Activated gamma-delta T cell treated with anti-CD3 and anti-CD28 coated beads, Interleukin-2, amount 50 U/mL, for 16 hours (primary cell): Measurements from ENCODE around the gene KNOP1.
"Not testable (repeated sequence)": the region's sequence is repeated elsewhere in the genome, so short reads cannot be mapped to it uniquely, and the experiment has no call there.

Source experiments
- DNase-seq: peaks from one replicate; pipeline ENCODE4 v3.0.0-alpha.2; 2020; ENCODE audit warnings: low read depth

KNOP1 gene

DNA sequence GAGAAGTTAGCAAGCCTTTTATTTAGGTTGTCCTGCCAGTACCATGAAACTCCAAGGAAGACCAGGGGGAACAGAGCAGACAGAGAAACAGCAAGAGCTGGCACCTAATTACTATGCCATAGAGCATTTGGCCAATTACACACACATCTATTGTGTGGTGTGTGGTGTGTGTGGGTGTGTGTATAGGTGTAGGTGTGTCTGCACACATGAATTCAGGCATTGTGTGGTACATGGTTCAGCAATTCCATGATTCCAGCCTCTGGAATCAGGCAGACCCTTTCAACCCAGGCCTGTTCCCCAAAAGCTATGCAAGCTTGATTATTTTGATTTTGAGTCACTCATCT is 25.8 kb upstream of the KNOP1 start:
- no peak for DNase-seq

DNA sequence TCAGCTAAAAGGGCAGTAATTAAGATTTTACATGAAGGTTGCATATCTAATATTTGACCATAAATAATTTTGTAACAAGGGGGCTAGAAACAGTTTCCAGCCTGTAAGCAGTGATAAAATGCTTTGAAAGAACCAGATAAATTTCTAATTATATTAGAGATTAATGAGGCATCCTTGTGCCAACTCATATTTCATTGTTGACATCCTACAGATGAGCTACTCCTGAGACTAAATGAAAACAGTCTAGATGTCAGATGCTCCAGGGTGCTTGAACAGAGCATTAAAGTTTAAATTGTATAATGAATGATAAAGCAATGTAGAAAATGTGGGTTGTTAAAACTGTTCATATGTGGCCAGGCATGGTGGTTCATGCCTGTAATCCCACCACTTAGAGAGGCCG is 23.3 kb upstream of the KNOP1 start:
- DNase-seq: no peak

DNA sequence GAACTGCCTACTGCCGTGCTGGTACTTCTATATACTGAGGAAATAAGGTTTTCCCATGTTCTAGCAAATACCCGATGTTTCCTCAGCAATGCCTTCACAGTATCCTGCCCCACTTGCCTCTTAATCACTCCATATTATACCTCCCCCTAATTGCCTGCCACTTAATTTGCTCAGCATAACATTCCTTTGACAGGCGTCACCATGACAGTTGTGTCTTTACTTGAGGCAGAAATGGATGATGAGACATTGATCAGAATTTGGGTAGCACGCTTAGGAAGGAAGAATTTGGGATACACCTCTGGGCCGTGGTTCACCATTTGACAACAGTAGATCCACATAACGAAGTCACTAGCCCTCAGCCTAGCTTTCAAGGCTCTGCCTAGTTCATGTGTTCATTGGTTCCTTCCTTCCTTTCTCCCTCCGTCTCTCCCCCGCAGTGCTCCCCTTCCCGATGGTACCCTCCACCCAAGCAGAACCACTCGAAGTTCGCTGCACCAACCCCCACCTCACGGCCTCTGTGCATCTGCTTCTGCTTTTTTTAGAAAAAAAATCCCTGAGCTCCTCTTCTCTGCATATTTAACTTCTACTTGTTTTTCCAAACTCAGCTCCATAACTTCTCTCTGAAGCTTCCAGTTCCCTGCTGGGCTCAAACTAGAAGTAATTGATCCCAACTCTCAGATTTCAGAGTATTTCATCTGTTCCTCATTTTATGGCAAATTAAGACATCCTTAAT is 19.4 kb upstream of the KNOP1 start:
- DNase-seq: no peak

DNA sequence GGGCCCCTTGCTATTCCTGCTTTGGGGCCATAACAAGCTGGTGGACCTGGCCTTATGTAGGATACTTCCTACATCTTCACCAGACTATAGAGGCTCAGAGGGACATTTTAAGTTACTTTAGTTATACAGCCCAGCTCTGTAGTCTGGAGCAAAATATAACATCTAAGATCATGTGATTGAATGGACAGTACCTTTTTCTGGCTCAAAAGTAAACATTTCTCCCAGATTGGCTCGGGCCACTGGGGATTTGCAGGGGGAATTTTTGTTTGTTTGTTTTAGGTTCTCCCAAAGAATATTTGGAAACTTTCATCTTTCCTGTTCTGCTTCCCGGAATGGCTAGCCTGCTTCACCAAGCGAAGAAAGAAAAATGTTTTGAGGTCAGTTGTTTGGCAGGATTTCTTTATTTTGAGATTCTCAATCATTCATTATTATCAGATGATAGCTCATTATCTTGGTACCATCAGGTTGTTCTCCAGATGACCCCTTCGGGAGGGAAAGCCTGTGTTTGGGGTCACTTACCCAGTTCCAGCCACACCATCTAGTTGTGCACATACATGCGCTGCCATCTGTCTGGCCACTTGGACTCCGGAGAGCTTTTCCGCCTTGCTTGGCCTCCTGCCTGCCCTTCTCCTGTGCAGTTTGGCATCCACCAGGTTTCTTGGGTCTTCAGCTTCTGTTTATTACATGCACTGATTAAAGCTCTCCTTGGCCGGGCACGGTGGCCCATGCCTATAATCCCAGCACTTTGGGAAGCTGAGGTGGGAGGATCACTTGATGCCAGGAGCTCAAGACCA is 17.2 kb upstream of the KNOP1 start:
- no peak for DNase-seq

DNA sequence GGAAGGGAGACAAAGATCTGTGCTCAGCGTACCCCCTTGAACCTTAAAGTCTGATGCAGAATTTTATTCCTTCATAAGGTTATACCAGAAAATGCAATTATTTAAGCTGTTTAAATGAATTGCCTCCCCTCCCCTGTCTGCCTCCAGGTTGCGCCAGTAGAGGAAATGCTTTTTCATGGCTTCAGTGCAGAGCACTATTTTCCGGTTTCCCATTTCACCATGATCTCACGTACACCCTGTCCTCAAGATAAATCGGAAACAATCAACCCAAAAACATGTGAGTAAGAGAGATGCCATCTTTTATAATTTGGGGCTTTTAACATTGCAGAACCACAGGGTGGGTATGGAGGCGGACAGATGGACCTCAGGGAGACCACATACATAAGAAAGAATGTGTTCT is 15.5 kb upstream of the KNOP1 start:
- DNase-seq: no peak

DNA sequence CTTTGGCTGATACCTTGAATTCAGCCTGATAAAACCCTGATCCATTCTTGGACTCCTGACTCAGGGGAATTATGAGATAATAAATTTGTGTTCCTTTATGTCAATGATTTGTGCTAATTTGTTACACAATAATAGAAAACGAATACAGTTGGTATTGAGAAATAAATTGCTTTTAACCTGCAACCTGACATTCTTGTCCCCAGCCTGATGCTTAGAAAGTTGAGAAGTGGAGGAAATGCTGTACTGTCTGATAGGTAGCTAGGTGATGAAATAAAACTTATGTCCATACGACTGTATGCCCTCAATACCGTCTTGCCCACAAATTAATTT is 10.6 kb upstream of the KNOP1 start:
- DNase-seq: no peak

DNA sequence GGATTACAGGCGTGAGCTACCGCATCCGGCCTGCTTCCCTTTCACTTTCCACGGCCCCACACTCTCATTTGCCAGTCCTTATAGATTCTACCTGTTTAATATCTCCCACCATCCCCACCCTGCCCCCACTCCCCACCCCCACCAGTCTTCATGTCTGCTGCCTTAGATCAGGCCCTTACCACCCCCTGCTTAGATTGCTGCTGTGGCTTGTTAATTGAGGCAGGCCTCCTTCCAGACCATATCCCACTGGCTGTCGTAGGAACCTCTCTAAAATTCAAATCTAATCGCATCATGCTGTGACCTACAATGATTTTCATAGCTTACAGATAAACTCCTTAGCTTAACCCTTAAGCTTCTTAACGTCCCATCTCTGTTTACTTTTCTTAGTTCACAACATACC is 5.0 kb upstream of the KNOP1 start:
- no peak for DNase-seq

DNA sequence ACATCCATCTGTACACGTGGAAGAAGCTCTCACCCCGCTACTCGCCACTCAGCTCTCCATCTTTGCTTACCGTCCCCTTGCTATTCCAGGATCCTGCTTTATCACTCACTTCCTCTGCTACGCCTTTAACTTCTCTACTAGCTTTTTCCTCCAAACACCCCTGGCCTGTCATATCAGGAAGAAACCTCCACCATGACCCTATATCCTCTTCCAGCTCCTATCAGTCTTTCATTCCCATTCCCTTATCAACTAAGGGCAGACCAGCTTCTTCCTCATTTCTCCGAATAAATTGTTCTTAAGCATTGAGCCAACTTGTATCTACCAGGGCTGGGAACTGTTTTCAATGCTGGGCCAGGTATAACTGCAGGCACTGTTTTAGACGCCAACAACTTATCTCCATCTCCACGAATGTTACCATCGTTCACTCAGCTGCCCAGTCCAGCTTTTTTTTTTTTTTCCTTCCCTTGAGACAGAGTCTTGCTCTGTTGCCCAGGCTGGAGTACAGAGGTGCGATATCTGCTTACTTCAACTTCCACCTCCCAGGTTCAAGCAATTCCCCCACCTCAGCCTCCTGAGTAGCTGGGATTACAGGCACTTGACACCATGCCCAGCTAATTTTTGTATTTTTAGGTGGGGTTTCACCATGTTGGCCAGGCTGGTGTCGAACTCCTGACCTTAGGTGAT is 4.4 kb upstream of the KNOP1 start:
- DNase-seq: no peak

DNA sequence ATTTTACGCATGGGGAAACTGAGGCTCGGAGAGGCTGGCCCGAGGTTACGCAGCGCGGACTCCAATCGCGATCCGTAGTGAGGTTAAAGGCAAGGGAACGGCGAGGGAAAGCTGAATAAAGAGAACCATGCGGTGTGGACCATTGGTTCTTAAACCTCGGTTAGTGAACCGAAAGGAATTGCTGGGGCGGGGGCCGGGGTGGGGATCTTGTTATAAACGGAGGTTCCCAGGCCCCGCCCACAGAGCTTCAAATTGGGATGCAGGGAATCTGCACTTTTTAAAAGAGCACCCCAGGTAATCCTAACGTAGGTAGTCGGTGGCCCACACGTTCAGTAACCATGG is 568 bp upstream of the KNOP1 start:
- no peak for DNase-seq

DNA sequence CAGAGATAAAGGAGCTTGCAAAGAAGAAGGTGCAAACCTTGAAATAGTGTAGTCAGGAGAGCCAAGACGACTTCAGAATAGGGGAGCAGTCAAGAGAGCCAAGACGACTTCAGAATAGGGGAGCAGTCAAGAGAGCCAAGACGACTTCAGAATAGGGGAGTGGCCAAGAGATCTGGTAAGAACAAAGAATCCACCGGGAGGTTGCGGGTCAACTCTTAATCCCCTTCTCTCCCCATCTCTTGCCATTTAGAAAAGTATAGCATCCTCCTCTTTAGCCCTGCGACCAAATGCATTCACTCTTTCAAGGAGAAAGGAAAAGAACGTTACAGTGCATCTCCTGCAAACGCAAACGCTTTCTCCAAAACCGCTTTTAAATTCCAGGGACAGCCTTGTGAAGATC is 713 bp downstream of the KNOP1 start:
- DNase-seq: no peak

DNA sequence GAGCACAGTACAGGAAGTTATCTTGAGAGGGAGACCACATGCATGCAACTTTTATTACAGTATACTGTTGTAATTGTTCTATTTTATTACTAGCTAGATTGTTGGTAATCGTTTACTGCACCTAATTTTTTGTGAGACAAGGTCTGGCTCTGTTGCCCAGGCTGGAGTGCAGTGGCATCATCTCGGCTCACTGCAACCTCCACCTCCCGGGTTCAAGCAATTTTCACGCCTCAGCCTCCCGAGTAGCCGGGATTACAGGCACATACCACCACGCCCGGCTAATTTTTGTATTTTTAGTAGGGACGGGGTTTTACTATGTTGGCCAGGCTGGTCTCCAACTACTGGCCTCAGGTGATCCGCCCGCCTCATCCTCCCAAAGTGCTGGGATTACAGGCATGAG is 1.3 kb downstream of the KNOP1 start:
- DNase-seq: not testable (repeated sequence)

DNA sequence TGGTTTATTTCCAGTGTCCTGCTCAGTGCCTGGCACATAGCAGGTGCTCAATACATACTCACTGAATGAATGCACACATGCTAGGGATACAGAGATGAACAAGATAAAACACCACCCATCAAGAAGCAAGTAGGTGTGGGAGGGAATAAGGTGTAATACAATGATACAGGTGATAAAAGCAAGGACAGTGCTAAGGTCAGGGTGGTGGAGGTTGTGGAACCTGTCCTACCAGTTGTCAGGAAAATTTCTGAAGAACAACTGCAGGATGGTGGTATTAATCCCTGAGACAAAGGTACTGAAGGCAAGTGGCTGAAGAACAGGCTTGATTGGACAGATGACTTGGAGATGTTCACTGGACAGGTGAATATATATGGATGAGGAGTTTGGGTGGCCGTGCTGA is 1.8 kb downstream of the KNOP1 start:
- DNase-seq: no peak

DNA sequence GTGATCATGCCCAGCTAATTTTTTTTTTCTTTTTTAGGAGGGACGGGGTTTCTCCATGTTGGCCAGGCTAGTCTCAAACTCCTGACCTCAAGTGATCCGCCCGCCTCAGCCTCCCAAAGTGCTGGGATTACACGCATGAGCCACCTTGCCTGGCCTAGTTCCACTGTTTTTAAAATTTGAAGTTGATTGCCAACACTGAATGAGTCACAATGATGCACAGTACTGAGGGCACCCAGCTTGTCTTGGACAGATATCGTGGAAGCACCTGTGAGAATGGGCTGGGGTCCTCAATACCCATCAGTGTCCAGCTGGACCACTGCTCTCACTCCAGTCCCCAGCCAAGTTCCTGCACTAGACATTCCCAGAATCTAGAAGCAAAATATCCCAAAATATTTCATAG is 2.5 kb downstream of the KNOP1 start:
- no peak for DNase-seq

DNA sequence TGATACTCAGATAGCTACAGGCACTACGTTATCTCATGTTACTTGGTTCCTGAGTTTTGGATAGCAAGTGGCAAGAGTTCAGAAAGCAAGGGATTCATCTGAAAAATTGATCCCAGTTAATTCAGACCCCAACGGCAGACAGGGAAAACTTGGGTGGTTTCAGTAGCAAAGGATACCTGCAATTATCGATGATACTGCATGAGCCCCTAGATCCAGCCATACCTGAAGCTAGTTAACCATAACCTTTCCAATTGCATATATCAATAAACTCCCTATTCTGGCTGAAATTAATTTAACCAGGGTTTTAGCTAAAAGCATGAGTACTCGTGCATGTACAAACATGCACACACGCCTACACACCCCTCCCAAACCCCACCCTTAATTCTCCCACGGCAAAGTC is 4.3 kb downstream of the KNOP1 start:
- DNase-seq: no peak

DNA sequence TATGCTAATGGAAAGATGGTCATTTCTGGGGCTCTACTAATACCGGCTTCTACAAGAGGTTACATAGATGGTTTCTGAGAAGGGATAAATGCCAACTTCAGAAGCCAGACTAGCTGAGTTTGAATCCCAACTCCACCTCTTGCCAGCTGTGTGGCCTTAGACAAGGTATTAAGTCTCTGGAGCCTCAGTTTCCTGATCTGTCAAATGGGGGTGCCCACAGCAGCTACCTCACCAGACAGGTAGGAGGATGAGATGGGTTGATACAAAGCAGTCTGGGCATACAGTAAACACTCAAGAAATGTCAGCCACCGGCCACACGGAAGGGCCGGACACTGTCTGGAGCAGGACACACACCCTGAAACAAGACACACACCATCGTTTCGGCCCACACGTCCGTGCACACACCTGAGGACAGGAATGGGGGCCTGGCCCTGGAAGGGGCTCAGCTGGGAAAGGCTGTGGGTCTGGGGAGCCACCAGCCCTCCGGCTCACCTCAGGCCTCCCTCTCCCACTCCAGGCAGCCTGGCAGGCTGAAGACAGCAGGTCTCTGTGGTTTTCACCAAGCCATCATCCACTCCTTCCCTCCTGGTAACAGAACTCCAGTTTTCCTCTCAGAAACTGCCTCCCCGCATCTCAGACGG is 5.5 kb downstream of the KNOP1 start:
- DNase-seq: no peak

DNA sequence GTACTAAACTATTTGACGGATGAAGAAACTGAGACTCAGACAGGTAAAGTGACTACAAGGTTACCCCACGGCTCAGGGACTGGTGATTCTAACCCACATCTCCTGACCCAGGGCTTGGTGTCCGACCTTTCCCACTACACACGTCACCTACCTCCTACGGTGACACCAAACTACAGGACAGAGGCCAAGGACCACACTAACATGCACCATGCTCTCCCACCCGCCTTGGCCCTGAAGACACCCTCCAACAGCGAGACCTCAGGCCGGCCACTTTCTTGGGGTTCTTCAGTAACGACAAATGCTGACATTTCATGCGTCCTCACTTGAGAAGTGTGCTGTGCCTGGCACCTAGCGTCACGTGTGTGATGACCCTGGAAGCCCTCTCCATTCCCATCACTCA is 6.4 kb downstream of the KNOP1 start:
- DNase-seq: no peak

DNA sequence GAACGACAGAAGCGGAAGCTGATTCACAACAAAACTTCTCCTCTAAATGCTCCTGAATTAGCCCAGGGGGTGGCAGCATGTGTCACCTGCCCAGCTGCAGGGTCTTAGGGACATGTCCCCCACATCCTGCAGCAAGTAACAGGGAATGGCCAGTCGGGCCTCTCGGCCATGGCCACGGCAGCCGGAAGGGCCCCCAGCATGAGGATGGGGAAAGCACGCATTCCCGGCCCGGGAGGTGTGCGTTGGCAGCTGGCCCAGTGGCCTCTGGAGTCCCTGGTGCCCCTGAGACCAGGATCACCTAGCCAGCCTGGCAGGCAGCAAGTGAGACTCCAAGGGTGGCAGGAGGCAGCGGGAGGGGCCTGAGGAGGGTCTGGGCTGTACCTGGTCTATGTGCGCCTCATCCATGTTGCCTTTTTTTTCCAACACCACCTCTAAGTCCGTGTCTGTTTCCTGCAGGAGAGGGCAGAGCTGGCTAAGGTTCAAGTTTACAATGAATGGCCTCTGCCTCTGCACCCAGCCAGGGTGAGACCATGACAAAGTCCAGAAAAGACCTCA is 7.0 kb downstream of the KNOP1 start:
- no peak for DNase-seq

DNA sequence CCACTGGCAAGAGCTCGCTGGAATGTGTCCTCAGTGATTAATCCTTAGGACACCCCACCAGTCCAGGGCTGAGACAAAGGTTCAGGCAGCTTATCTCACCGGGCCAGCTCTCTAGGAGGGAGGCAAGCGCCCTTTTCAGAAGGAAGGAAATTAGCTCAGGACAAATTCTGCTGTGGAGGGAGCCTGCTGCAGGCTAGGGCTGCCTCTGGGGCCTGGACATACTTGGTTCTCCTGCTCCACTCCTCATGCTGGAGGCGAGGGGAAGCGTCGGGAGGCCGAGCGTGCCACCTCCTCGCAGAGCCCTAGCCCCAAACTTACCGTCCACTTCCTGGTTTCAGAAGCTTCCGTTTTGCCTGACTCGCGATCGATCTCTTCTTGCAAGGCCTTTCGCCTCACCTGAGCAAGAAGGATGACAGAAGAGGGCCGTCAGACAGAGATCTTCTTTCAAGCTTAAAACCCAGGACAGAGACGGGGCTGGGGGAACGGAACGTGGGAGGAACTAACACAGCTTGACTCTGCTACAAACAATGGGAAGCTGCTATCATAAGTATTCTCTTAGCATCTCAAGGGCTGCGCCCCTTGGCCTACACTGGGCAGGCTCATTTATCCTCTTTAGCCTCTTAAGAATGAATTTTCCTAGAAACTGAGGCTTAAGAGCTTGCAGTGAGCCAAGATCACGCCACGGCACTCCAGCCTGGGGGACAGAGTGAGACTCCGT is 7.7 kb downstream of the KNOP1 start:
- no peak for DNase-seq

DNA sequence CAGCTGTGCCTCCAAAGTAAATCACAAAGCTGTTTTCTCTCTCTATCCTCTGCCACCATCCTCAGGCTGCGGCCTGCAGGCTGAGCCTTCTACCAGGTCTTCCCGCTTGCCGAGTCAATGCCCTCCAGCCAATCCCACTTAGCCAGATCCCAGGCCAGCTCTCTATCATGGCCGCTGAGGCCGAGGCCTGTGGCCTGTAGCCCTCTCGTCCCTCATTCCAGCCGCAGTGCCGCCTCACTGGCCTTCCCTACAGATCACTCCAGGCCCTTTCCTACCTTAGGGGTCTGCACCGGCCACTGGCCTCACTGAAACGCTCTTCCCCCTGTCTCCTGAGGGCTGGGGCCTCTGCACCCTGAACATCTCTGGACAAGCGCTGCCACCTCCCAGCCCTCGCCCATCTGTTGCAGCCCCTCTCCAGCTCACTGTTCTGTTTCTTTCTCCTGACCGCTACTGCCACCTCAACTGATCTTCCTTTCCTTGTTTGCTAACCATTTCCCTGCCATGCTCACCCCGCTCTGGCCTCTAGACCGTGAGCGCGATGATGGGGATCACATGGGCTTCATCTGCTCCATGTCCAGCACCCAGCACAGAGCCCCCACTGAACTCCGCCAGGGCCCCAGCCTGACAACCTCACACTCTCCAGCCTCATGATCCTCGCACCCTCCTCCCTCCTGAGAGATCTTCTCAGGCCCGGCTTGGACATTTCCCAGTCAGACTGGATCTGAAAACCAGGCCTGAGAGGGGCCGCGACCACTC is 8.5 kb downstream of the KNOP1 start:
- DNase-seq: no peak

DNA sequence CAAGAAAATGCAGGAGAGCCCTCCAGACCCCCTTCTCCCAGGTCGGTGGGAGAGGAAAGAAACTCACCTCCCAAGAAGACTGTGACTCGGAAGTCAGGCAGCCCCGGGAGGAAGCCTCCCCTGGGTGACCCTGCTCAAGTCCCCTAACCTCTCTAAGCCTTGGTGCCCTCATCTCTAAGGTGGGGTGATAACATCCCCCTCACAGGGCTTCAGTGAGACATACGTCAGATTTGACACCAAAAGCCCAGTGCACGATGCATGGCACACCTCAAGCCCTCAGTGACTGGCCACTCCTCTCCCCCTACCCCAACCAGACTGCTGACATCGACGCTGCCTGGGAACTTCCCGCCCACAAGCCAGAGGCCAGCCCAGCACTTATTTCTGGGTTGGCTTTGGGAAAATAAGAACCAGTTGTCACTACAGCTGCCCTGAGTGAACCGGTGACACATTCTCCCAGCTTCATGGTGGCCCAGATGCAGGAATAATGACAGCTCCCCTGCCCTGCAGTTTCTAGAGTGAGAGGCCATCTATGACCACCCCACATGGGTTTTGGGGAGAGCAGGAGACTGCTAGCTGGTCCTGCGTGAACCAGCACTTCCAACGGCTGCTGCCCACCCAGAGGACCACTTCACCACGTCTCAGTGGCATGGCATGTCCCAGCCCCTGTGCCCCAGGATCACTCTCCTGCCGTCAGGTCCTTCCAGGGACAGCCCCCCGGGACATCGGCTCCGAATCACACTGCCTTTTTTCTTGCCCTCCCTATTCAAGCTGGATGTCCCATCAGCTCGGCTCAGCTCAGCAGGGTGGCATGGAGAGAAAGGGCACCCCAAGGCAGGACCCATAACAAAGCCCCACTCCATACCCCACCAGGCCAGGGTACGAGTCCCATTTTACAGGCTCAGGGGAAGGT is 9.5 kb downstream of the KNOP1 start:
- no peak for DNase-seq
